Measurements from ENCODE around the gene FKBP2.

- TF ChIP-seq CTCF (IDR thresholded peaks at IDR 0.05; ENCODE audit: low read length) (no peak), EZH2 (IDR thresholded peaks at IDR 0.05; ENCODE audit: borderline replicate concordance, low read length) (no peak)
Observed at GRCh38 chr11:64288353-64288750, 47.5 kb downstream of the FKBP2 start.

Data from OCI-LY1 (cell line).